ENCODE measurements around the gene MOB2. TPM values are rescaled to one million over a fixed set of nuclear protein-coding genes. Genes with fewer than 3 reads are reported as not detected.

Gene MOB2
- polyA plus RNA-seq, 3 donors, result 22.1 to 44.1 (median 22.5) TPM

- no peak overlapping the region for H2AFZ ChIP-seq (ENCODE audit: insufficient read depth, low read depth, low read length, poor library complexity, severe bottlenecking)
- no peaks in the 10 kb centered on the region for H3K27me3 ChIP-seq (ENCODE audit: control insufficient read depth in 2 of 2, insufficient read depth in 2 of 2, low read length in 2 of 2)
- no peak overlapping the region for H3K4me2 ChIP-seq (replicated peaks; ENCODE audit: extremely low read depth, low read length, poor library complexity, severe bottlenecking)
- TF ChIP-seq CTCF (IDR thresholded peaks at IDR 0.05), result no peak
- no peaks in the 10 kb centered on the region for H3K9me3 ChIP-seq (replicated peaks in 1 of 2; ENCODE audit: control insufficient read depth in 1 of 2, insufficient read depth in 1 of 2, low read length in 2 of 2)
- Mint-ChIP-seq H3K9me3 (peaks cover 0 to 2% (median 0%) of the 10 kb centered on the region in 7 donors), H3K27ac (no peak overlapping the region), H3K4me1 (no peaks in the 10 kb centered on the region), H3K4me3 (no peak overlapping the region), H3K27me3 (ENCODE audit: low read depth in 3 of 3) (peaks cover 3 to 6% (median 4%) of the 10 kb centered on the region in 3 donors), H3K36me3 (no peaks in the 10 kb centered on the region)
- no peak overlapping the region for H3K27ac ChIP-seq (ENCODE audit: low read depth in 1 of 2, low read length in 2 of 2)
- no peaks in the 10 kb centered on the region for H4K20me1 ChIP-seq (ENCODE audit: insufficient read depth, low read length)
- H3K9ac ChIP-seq (ENCODE audit: insufficient read depth, low read length, poor library complexity, severe bottlenecking), result no peak overlapping the region
- no peaks in the 10 kb centered on the region for H3K4me1 ChIP-seq (ENCODE audit: control insufficient read depth in 1 of 2, insufficient read depth in 2 of 2, low read length in 2 of 2)
- DNase-seq, result no peak
- no peaks in the 10 kb centered on the region for H3K79me2 ChIP-seq (ENCODE audit: insufficient read depth, low read length)
- no peaks in the 10 kb centered on the region for H3K36me3 ChIP-seq (replicated peaks in 1 of 2; ENCODE audit: control insufficient read depth in 1 of 2, insufficient read depth in 2 of 2, low read length in 2 of 2)
- H3K4me3 ChIP-seq (replicated peaks in 1 of 3; ENCODE audit: low read depth in 2 of 3, low read length in 3 of 3), result no peak overlapping the region
- intact Hi-C loops (cut with micrococcal nuclease), result no loop called here
- WGBS (ENCODE audit: insufficient coverage), result 95% methylated on average over 39 of the region's 44 CpGs
Observed at GRCh38 chr11:1456596-1457325, 29.8 kb downstream of the MOB2 start.

DNA sequence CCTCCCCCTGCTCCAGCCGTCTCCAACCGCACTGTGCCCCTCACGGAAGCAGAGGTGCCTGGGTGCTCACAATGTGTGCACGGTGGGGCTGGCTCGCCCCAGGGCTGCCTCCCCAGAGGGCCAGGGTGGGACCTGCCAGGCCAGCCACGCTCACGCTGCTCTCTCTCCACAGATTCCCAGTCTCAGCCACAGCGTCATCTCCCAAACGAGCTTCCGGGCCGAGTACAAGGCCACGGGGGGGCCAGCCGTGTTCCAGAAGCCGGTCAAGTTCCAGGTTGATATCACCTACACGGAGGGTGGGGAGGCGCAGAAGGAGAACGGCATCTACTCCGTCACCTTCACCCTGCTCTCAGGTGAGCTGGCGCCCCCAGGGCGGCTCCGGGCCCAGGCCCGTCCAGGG, 30.4 kb downstream of the MOB2 start:
- Mint-ChIP-seq H3K4me3 (no peak overlapping the region), H3K36me3 (no peaks in the 10 kb centered on the region), H3K9me3 (peaks cover 0 to 2% (median 0%) of the 10 kb centered on the region in 7 donors), H3K27me3 (ENCODE audit: low read depth in 3 of 3) (peaks cover 3 to 6% (median 4%) of the 10 kb centered on the region in 3 donors), H3K27ac (no peak overlapping the region), H3K4me1 (no peaks in the 10 kb centered on the region)
- H4K20me1 ChIP-seq (ENCODE audit: insufficient read depth, low read length), result no peaks in the 10 kb centered on the region
- no peaks in the 10 kb centered on the region for H3K4me1 ChIP-seq (ENCODE audit: control insufficient read depth in 1 of 2, insufficient read depth in 2 of 2, low read length in 2 of 2)
- no peak overlapping the region for H3K4me3 ChIP-seq (replicated peaks in 1 of 3; ENCODE audit: low read depth in 2 of 3, low read length in 3 of 3)
- no peak overlapping the region for H3K9ac ChIP-seq (ENCODE audit: insufficient read depth, low read length, poor library complexity, severe bottlenecking)
- no peak overlapping the region for H2AFZ ChIP-seq (ENCODE audit: insufficient read depth, low read depth, low read length, poor library complexity, severe bottlenecking)
- no peaks in the 10 kb centered on the region for H3K36me3 ChIP-seq (replicated peaks in 1 of 2; ENCODE audit: control insufficient read depth in 1 of 2, insufficient read depth in 2 of 2, low read length in 2 of 2)
- TF ChIP-seq CTCF (IDR thresholded peaks at IDR 0.05), result no peak
- intact Hi-C loops (cut with micrococcal nuclease), result no loop called here
- H3K9me3 ChIP-seq (replicated peaks in 1 of 2; ENCODE audit: control insufficient read depth in 1 of 2, insufficient read depth in 1 of 2, low read length in 2 of 2), result no peaks in the 10 kb centered on the region
- 94% methylated on average over 22 of the region's 22 CpGs for WGBS (ENCODE audit: insufficient coverage)
- no peak overlapping the region for H3K27ac ChIP-seq (ENCODE audit: low read depth in 1 of 2, low read length in 2 of 2)
- DNase-seq, result no peak
- H3K79me2 ChIP-seq (ENCODE audit: insufficient read depth, low read length), result no peaks in the 10 kb centered on the region
- no peaks in the 10 kb centered on the region for H3K27me3 ChIP-seq (ENCODE audit: control insufficient read depth in 2 of 2, insufficient read depth in 2 of 2, low read length in 2 of 2)
- no peak overlapping the region for H3K4me2 ChIP-seq (replicated peaks; ENCODE audit: extremely low read depth, low read length, poor library complexity, severe bottlenecking)

Measured in CD14-positive monocyte (primary cell).